ENCODE data around the gene TMEM185A.

DNA sequence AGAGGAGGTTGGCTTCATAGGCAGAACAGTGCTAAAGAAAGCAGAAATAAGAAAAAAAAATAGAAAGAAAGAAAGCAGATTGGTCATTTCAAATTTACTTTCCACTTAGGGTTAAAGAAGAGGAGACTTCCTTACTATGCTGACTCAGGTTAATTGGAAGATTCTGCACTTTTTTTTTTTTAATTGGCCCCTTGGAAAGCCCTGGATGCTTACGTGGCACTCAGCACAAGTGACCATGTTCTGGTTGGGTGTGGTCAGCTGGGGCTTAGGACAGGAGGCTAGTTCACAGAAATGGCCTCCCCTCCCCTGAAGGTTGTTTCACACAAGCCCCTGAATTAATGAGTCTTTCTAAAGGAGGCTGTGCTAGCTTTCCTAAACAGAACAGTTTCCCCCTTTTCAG, 58.8 kb downstream of the TMEM185A start:
- TF ChIP-seq POLR2A (IDR thresholded peaks at IDR 0.05): no peak
- TF ChIP-seq, protein P1, sequence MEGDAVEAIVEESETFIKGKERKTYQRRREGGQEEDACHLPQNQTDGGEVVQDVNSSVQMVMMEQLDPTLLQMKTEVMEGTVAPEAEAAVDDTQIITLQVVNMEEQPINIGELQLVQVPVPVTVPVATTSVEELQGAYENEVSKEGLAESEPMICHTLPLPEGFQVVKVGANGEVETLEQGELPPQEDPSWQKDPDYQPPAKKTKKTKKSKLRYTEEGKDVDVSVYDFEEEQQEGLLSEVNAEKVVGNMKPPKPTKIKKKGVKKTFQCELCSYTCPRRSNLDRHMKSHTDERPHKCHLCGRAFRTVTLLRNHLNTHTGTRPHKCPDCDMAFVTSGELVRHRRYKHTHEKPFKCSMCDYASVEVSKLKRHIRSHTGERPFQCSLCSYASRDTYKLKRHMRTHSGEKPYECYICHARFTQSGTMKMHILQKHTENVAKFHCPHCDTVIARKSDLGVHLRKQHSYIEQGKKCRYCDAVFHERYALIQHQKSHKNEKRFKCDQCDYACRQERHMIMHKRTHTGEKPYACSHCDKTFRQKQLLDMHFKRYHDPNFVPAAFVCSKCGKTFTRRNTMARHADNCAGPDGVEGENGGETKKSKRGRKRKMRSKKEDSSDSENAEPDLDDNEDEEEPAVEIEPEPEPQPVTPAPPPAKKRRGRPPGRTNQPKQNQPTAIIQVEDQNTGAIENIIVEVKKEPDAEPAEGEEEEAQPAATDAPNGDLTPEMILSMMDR (IDR thresholded peaks at IDR 0.05): no peak
